Subcutaneous adipose tissue (tissue), 4 donors: ENCODE measurements around the gene NFKBIE. TPM values are rescaled to one million over a fixed set of nuclear protein-coding genes. Genes with fewer than 3 reads are reported as not detected.

Source experiments
- CTCF ChIP-seq: fragments of 450-650 bp; IDR thresholded peaks from one replicate; pipeline ENCODE4 v1.5.1; 2016; ENCODE audit warnings: low read depth, mild to moderate bottlenecking, control low read depth, antibody characterized with exemption, moderate library complexity
- total RNA-seq, 4 donors: library from RNA; depleted of rRNA; stranded (reverse); fragments of >200 nt; gene quantifications; one replicate each; pipeline ENCODE4 v1.1.0, GENCODE V29; 2016

The NFKBIE gene
- total RNA-seq, 4 donors from 2014 or later: 2.1 to 9.0 (median 5.5) TPM

- no peak for TF ChIP-seq CTCF
Observed at GRCh38 chr6:44307217-44307616, 41.9 kb upstream of the NFKBIE start.

- TF ChIP-seq CTCF: no peak
Observed at GRCh38 chr6:44306710-44307109, 41.4 kb upstream of the NFKBIE start.

- TF ChIP-seq CTCF: no peak
Observed at GRCh38 chr6:44305200-44305725, 39.9 kb upstream of the NFKBIE start.

GRCh38 chr6:44304282-44305199, 39.2 kb upstream of the NFKBIE start:
- TF ChIP-seq CTCF: no peak

- no peak for TF ChIP-seq CTCF
Observed at GRCh38 chr6:44303842-44304241, 38.5 kb upstream of the NFKBIE start.

GRCh38 chr6:44302856-44303255, 37.5 kb upstream of the NFKBIE start:
- TF ChIP-seq CTCF: no peak

GRCh38 chr6:44301782-44302564, 36.6 kb upstream of the NFKBIE start:
- no peak for TF ChIP-seq CTCF
